Parathyroid adenoma (tissue), 2 donors: ENCODE data around the gene GATC.

Experiments used
- H2AFZ ChIP-seq: fragments of 300-600 bp; sonication (generic); one replicate; pipeline ENCODE4 v1.7.0; 2017; ENCODE audit warnings: antibody characterized with exemption, mild to moderate bottlenecking
- H3K27ac ChIP-seq: fragments of 300-600 bp; sonication (generic); one replicate; pipeline ENCODE4 v1.7.0; 2017
- H3K27me3 ChIP-seq: fragments of 300-600 bp; sonication (generic); one replicate; pipeline ENCODE4 v1.7.0; 2017; ENCODE audit warnings: low read length; ENCODE audit not compliant: control insufficient read depth, insufficient read depth
- H3K36me3 ChIP-seq: fragments of 300-600 bp; sonication (generic); one replicate; pipeline ENCODE4 v1.7.0; 2017; ENCODE audit warnings: low read length; ENCODE audit not compliant: control insufficient read depth, insufficient read depth
- H3K4me1 ChIP-seq: fragments of 300-600 bp; sonication (generic); one replicate; pipeline ENCODE4 v1.7.0; 2017; ENCODE audit warnings: control low read depth
- H3K4me2 ChIP-seq: fragments of 300-600 bp; sonication (generic); one replicate; pipeline ENCODE4 v1.7.0; 2017; ENCODE audit warnings: low read length
- H3K4me3 ChIP-seq: fragments of 300-600 bp; sonication (generic); one replicate; pipeline ENCODE4 v1.7.0; 2017; ENCODE audit warnings: low read depth, low read length
- H3K79me2 ChIP-seq: fragments of 300-600 bp; sonication (generic); one replicate; pipeline ENCODE4 v1.7.0; 2017; ENCODE audit warnings: control low read depth
- H3K9ac ChIP-seq: fragments of 300-600 bp; sonication (generic); one replicate; pipeline ENCODE4 v1.7.0; 2017; ENCODE audit warnings: mild to moderate bottlenecking
- H3K9me3 ChIP-seq: fragments of 300-600 bp; sonication (generic); one replicate; pipeline ENCODE4 v1.7.0; 2017; ENCODE audit warnings: low read length; ENCODE audit not compliant: control insufficient read depth
- CTCF ChIP-seq: fragments of 300-600 bp; sonication (generic); IDR thresholded peaks from one replicate; pipeline ENCODE4 v1.7.0; 2017; ENCODE audit warnings: antibody characterized with exemption, mild to moderate bottlenecking
- donor health status: primary hyperparathyroidism.

GATC gene

GRCh38 chr12:120432772-120433525 is 13.3 kb upstream of the GATC start:
- no peak overlapping the region for H3K9ac ChIP-seq

GRCh38 chr12:120437735-120438494 is 8.3 kb upstream of the GATC start, which contains the start of gene COX6A1:
Gene COX6A1 (plus strand): TSS chr12:120438113. CDS start chr12:120438127, 14 bp downstream.
- Histone ChIP-seq H3K27ac (peak within 1 kb of the TSS; percentile 79), H3K4me2 (peak within 1 kb of the TSS; percentile 91), H3K4me1 (peaks cover 2% of the 10 kb centered on the region), H3K79me2 (peaks cover 14% of the 10 kb centered on the region), H3K9me3 (no peaks in the 10 kb centered on the region), H3K9ac (peak within 1 kb of the TSS; percentile 15), H3K36me3 (no peaks in the 10 kb centered on the region), H3K27me3 (no peaks in the 10 kb centered on the region), H3K4me3 (peak within 1 kb of the TSS; percentile 82), H2AFZ (peak within 1 kb of the TSS; percentile 100)
- TF ChIP-seq CTCF, result peak; percentile 24

More at GRCh38 chr12:120432772-120433525, 13.3 kb upstream of the GATC start:
- Histone ChIP-seq H3K36me3 (no peaks in the 10 kb centered on the region), H3K4me1 (peaks cover 2% of the 10 kb centered on the region), H3K4me2 (no peak overlapping the region), H3K9me3 (no peaks in the 10 kb centered on the region), H3K79me2 (no peaks in the 10 kb centered on the region), H3K4me3 (no peak overlapping the region), H2AFZ (no peak overlapping the region), H3K27me3 (no peaks in the 10 kb centered on the region), H3K27ac (no peak overlapping the region)
- no peak for TF ChIP-seq CTCF

- Histone ChIP-seq H3K9ac (no peak overlapping the region), H3K36me3 (no peaks in the 10 kb centered on the region), H3K9me3 (no peaks in the 10 kb centered on the region), H3K4me3 (peak overlapping the region; percentile 82), H2AFZ (peak overlapping the region; percentile 100), H3K4me1 (peaks cover 2% of the 10 kb centered on the region), H3K4me2 (peak overlapping the region; percentile 52), H3K27ac (peak overlapping the region; percentile 79), H3K79me2 (peaks cover 14% of the 10 kb centered on the region), H3K27me3 (no peaks in the 10 kb centered on the region)
- TF ChIP-seq CTCF, result no peak
These were observed 7.6 kb upstream of the GATC start for GRCh38 chr12:120438495-120439198.

- TF ChIP-seq CTCF, result peak; percentile 64
- H3K27ac ChIP-seq, result no peak overlapping the region
- H3K4me3 ChIP-seq, result peak overlapping the region; percentile 82
- H2AFZ ChIP-seq, result no peak overlapping the region
- peak overlapping the region; percentile 37 for H3K4me2 ChIP-seq
- peaks cover 3% of the 10 kb centered on the region for H3K4me1 ChIP-seq
- no peaks in the 10 kb centered on the region for H3K9me3 ChIP-seq
- no peak overlapping the region for H3K9ac ChIP-seq
- no peaks in the 10 kb centered on the region for H3K27me3 ChIP-seq
- H3K79me2 ChIP-seq, result peaks cover 14% of the 10 kb centered on the region
- H3K36me3 ChIP-seq, result no peaks in the 10 kb centered on the region
These were observed 6.5 kb upstream of the GATC start for GRCh38 chr12:120439646-120440247.
